Keratinocyte (primary cell): Measurements from ENCODE around the gene DBNDD1.

Experiments used
- CTCF ChIP-seq, 3 experiments: IDR thresholded peaks in 1 of 3; conservative IDR thresholded peaks in 1 of 3; optimal IDR thresholded peaks in 1 of 3; 2 replicates in 2 of 3; 3 replicates in 1 of 3; pipeline versions ENCODE3 to v1.5.1; 2011; ENCODE audit warnings: low read length in 3 of 3, mild to moderate bottlenecking in 3 of 3, moderate library complexity in 2 of 3, control low read depth in 1 of 3, inconsistent platforms in 1 of 3; ENCODE audit not compliant: insufficient read depth in 2 of 3; ENCODE audit errors: extremely low read depth in 1 of 3
- EZH2 ChIP-seq: IDR thresholded peaks from one replicate; pipeline ENCODE4 v1.6.1; 2012; ENCODE audit warnings: inconsistent platforms, mild to moderate bottlenecking, low read length, moderate library complexity

- TF ChIP-seq CTCF (optimal IDR thresholded peaks at IDR 0.05 in 1 of 3, IDR thresholded peaks at IDR 0.05 in 1 of 3, conservative IDR thresholded peaks at IDR 0.05 in 1 of 3; ENCODE audit: extremely low read depth in 1 of 3, insufficient read depth in 2 of 3, low read length in 3 of 3) (no peak), EZH2 (no peak)
Observed at GRCh38 chr16:90055371-90055770, 36.1 kb upstream of the DBNDD1 start.
